Measurements from ENCODE around the gene EEFSEC.

The EEFSEC gene

GRCh38 chr3:128334766-128335165 lies 181.5 kb downstream of the EEFSEC start:
- DNase-seq (ENCODE audit: low read depth) = no peak

GRCh38 chr3:128335621-128336296 lies 182.5 kb downstream of the EEFSEC start:
- DNase-seq (ENCODE audit: low read depth) = no peak

GRCh38 chr3:128336337-128337156 lies 183.3 kb downstream of the EEFSEC start:
- peak; percentile 76 for DNase-seq (ENCODE audit: low read depth)

- no peak for DNase-seq (ENCODE audit: low read depth)
Observed at GRCh38 chr3:128337305-128337704, 184.0 kb downstream of the EEFSEC start.

DNA sequence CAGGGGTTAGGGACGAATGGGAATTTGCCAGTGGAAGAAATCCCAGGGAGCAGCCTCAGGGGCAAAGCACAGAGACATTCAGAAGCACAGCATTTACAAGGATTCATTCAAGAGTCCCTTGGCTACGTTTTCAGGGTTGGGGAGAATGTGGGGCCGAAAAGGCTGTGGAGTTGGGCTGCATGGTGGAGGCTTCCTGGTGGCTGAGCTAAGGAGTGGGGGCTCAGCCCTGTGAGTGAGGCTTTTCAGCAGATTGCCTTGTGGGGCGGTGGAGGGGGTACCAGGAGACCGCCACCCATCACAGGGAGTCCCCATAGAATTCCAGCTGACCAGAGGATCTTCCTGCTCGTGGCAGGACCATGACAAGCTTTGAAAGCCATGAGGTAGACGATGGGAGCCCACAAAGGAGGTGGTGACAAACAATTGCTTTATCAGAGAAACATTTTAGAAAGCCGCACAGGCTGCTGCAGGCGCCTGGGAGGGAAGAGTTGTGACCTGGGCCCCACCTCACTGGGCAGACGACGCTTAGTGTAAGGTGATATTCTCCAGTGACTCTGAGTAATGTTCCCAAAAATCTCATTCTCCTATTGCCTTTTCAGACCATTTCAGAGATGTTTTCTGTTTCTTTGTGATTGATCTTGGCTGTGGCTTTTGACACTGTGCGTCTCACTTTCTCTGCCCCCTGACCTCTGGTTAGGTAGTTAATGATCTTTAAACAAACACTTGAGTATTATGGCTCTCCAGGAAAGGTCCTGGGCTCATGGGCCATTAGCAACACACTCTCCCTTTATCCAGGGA lies 185.5 kb downstream of the EEFSEC start:
- DNase-seq (ENCODE audit: low read depth) = no peak

GRCh38 chr3:128339491-128340012 lies 186.3 kb downstream of the EEFSEC start:
- no peak for DNase-seq (ENCODE audit: low read depth)

DNA sequence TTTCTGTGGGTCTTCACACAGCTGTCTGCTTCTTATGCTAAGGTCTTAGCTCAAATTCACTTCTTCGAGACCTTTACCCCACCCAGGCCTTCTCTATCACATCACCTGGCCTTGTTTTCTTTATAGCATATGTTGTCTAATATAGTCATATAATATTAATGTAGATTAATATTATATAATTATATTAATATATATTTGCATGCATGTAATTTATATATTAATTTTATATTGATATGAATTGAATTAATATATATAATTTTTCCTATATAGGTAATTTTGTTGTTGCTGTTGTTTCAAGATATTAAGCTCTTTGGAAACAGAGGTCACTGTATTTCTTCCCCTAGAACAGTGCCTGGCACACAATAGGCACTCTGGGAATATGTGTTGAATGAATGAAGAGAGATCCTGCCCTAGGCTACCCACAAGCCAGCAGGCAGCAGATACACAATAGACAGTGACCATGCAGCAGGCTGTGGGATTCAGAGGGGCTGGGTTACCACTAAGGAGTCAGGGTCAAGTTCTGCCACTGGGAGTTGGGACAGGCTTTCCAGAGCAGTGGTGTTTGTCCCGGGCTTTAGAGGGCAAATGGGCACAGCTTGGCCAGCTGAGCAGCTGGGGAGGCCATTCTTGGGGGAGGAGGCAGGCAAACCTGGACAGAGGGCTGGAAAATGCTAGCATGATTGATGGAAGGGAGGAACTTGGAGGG lies 187.1 kb downstream of the EEFSEC start:
- DNase-seq (ENCODE audit: low read depth) = no peak

- no peak for DNase-seq (ENCODE audit: low read depth)
Observed at GRCh38 chr3:128340904-128341555, 187.7 kb downstream of the EEFSEC start.

GRCh38 chr3:128341659-128342395 lies 188.5 kb downstream of the EEFSEC start:
- DNase-seq (ENCODE audit: low read depth) = no peak

- no peak for DNase-seq (ENCODE audit: low read depth)
Observed at GRCh38 chr3:128342701-128343180, 189.5 kb downstream of the EEFSEC start.

DNA sequence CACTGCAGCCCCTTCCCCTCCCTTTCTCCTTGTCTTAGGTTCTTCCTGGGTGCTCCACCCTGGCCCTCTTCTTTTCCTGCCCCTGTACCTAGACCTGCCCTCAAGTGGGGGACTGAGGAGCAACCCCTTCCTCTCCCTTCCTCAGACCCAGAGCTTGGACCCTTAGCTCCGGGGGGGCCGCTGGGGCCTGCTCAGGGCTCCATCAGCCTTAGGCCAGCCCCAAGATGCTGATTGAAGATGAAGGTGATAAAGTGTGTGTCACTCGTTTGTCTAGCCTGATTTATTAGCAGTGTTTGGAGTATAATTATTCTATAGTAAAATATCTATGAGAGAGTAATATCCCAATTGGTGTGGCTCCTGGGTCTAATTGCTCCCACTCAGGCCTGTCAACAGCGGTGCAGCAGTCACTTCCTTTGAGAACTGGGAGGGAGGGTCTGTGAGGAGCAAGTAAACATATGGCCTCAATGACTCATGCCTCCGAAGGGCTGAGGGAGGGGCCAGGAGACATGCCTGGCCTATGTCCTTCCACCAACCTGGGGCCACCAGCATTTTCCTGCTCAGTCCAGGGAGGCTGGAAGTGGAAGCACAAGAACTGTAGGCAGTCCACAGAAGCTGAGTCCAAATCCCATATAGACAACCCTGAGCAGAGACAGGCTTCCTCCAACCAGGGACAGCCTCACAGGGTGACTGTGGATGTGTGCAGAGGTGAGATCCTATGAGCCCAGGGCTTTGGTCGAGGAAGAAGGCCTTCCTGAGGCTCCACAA lies 190.2 kb downstream of the EEFSEC start:
- DNase-seq (ENCODE audit: low read depth) = peak; percentile 61

- no peak for DNase-seq (ENCODE audit: low read depth)
Observed at GRCh38 chr3:128344052-128344735, 190.9 kb downstream of the EEFSEC start.

DNA sequence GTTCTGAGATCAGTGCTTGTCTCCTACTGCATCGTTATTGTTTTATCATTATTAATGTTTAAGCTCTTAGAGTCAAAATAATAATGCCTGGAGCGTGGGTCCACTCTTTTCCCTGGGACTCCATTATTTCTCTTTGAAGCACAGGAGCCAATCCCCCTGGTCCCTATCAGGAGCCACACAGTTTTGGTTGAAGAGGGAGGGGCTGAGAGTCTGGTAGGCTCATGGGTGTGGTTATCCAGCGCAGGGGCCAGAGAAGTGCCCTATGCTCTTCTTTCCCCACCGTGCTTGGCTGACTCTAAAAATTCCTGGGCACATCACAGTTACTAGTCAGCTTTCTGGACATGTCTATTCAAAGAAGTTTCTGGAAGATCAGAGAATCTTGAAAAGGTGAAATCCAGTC lies 191.9 kb downstream of the EEFSEC start:
- no peak for DNase-seq (ENCODE audit: low read depth)

GRCh38 chr3:128346562-128346961 lies 193.3 kb downstream of the EEFSEC start:
- DNase-seq (ENCODE audit: low read depth) = no peak

DNA sequence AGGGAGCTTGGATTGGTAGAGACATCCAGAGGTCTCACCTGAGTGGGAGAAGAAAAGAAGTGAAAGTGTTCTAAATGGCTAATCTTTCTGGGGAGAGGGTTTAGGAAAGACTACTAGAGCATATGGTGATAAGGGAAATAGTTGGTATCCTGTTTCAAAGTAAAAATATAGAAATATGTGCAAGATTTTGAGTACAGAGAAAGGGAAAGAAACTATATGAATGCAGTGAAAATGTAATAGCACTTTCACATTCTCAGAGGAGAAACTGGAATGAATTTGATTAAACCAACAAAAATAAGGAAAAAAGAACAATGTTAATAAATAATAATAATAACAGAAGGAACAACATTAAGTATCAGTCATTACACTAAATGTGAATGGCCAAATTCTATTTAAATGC lies 194.0 kb downstream of the EEFSEC start:
- DNase-seq (ENCODE audit: low read depth) = no peak

DNA sequence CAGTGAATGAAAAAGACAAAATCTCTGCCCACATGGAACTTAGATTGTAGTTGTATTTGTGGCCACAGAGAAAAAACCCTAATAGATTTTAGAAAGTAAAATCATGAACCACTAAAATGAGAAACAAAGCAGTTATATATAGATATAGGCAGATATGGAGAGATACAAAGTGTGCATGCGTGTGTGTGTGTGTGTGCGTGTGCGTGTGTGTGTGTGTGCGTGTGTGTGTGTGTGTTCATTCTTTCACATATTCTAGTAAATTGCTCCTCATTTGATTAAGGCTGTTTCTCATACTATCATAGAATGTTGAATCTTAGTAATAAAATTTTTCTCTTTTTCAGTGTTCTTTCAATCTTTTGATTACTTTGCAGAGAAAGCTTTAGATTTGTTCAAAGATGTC lies 194.8 kb downstream of the EEFSEC start:
- DNase-seq (ENCODE audit: low read depth) = no peak

DNA sequence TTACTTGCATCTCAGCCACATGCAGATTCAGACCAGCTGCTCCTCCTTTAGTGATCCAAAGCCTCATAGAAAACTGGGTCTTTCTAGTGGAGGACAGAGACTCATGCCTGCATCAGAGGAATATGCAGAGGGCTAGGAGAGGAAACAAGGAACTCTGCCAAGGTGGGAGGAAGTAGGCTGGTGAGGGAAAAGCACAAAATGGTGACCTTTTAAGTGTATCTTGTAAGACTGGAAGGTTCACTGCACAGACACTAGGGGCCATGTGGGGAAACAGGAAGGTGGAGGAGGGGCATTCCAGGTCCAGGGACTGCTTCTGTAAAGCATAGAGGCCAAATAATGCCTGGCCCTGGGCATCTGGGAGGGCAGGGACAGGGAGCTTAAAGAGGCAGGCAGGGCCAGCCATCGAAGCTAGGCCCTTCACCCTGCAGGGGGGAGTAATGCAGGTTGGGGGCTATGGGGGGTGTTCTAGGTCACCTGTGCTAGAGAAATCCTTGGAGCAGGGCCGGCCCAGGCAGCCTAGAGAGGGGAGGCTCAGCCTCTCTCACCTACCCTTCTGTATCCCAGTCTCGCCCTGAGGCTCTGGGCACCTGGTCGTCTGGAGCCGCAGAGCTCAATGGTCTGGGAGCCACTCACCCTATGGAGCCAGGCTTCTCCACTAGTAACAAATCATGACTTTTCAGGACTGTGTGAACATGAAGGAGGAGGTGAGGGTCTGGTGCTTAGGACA lies 195.7 kb downstream of the EEFSEC start:
- peak; percentile 21 for DNase-seq (ENCODE audit: low read depth)

GRCh38 chr3:128349963-128350599 lies 196.8 kb downstream of the EEFSEC start:
- no peak for DNase-seq (ENCODE audit: low read depth)

All from amniotic epithelial cell (primary cell).